CD4-positive, alpha-beta T cell treated with Interleukin-4 for 1 hour (primary cell): Measurements from ENCODE around the gene TRIO.

Experiments
- DNase-seq, 2 donors: peaks; one replicate each; pipeline ENCODE4 v3.0.0-alpha.2; 2020 to 2022

The TRIO gene

GRCh38 chr5:14501353-14502293 lies 358.5 kb downstream of the TRIO start:
- DNase-seq = no peak

- DNase-seq = no peak
These were observed 359.1 kb downstream of the TRIO start for GRCh38 chr5:14502294-14502690.

- no peak for DNase-seq
These were observed 360.0 kb downstream of the TRIO start for GRCh38 chr5:14503017-14503680.

- no peak for DNase-seq
These were observed 360.7 kb downstream of the TRIO start for GRCh38 chr5:14503681-14504331.

- no peak for DNase-seq
These were observed 361.2 kb downstream of the TRIO start for GRCh38 chr5:14504332-14504727.

- no peak for DNase-seq
These were observed 361.7 kb downstream of the TRIO start for GRCh38 chr5:14504816-14505215.

GRCh38 chr5:14505310-14506139 lies 362.4 kb downstream of the TRIO start:
- DNase-seq = no peak

GRCh38 chr5:14506140-14506538 lies 363.0 kb downstream of the TRIO start:
- DNase-seq = no peak

- no peak for DNase-seq
These were observed 363.5 kb downstream of the TRIO start for GRCh38 chr5:14506661-14507060.

- DNase-seq = no peak
These were observed 364.2 kb downstream of the TRIO start for GRCh38 chr5:14507156-14507941.

- no peak for DNase-seq
These were observed 364.9 kb downstream of the TRIO start for GRCh38 chr5:14508046-14508445.

- DNase-seq = no peak
These were observed 366.4 kb downstream of the TRIO start for GRCh38 chr5:14509556-14509955.

- DNase-seq = no peak
These were observed 367.1 kb downstream of the TRIO start for GRCh38 chr5:14510156-14510734.

GRCh38 chr5:14510880-14511279 lies 367.7 kb downstream of the TRIO start:
- no peak for DNase-seq

- DNase-seq = no peak
These were observed 369.4 kb downstream of the TRIO start for GRCh38 chr5:14512574-14512973.

GRCh38 chr5:14513266-14513665 lies 370.1 kb downstream of the TRIO start:
- DNase-seq = no peak

- DNase-seq = no peak
These were observed 373.8 kb downstream of the TRIO start for GRCh38 chr5:14516901-14517300.

GRCh38 chr5:14518638-14519037 lies 375.5 kb downstream of the TRIO start:
- DNase-seq = no peak

- DNase-seq = no peak
These were observed 378.6 kb downstream of the TRIO start for GRCh38 chr5:14521748-14522147.

GRCh38 chr5:14522721-14523120 lies 379.6 kb downstream of the TRIO start:
- DNase-seq = no peak

GRCh38 chr5:14523243-14524034 lies 380.3 kb downstream of the TRIO start:
- DNase-seq = no peak
